Panc1 (cell line): ENCODE measurements around the gene GRIK4. TPM values are rescaled to one million over a fixed set of nuclear protein-coding genes. Genes with fewer than 3 reads are reported as not detected.

Experiments
- ATAC-seq: fragments of 200-7000 bp; cut with Tn5 transposase; 2 replicates; pipeline ENCODE4 v1.9.1; 2020; ENCODE audit warnings: mild to moderate bottlenecking, moderate library complexity
- BruUV-seq: library from RNA; stranded (reverse); fragments of 400-500 nt; replicated peaks from 2 replicates; lab custom pipeline; 2021; lab: Mats Ljungman, UMichigan
- CTCF ChIA-PET: fragments of 300-600 bp; sonication (Branson Sonifier 250); formaldehyde crosslinking; loops from one replicate; lab custom pipeline; 2022; ENCODE audit warnings: antibody characterized with exemption; lab: Charles Lee
- POLR2A ChIA-PET: fragments of 300-600 bp; sonication (Branson Sonifier 250); formaldehyde crosslinking; loops from one replicate; lab custom pipeline; 2022; ENCODE audit warnings: antibody characterized with exemption; lab: Charles Lee
- DNase-seq: peaks from one replicate; pipeline ENCODE4 v3.0.0-alpha.2; 2010; ENCODE audit warnings: low read depth, low spot score
- H3K27ac ChIP-seq: 2 replicates; pipeline ENCODE4 v1.5.1; 2011; ENCODE audit warnings: mild to moderate bottlenecking, low read length, inconsistent platforms
- H3K27me3 ChIP-seq: fragments of 200-500 bp; sonication (Bioruptor generic); 2 replicates; pipeline ENCODE4 v1.6.0; 2014; ENCODE audit warnings: low read length, inconsistent platforms; ENCODE audit not compliant: control insufficient read depth, insufficient read depth
- H3K36me3 ChIP-seq: fragments of 200-500 bp; sonication (Bioruptor generic); 2 replicates; pipeline ENCODE4 v1.5.1; 2014; ENCODE audit warnings: inconsistent platforms, mild to moderate bottlenecking, low read length, moderate library complexity; ENCODE audit not compliant: control insufficient read depth, insufficient read depth
- H3K4me1 ChIP-seq: 2 replicates; pipeline ENCODE4 v1.5.1; 2011; ENCODE audit warnings: inconsistent platforms, mild to moderate bottlenecking, low read length, moderate library complexity; ENCODE audit not compliant: control insufficient read depth, insufficient read depth
- H3K4me3 ChIP-seq, 2 experiments: 2 replicates each; pipeline ENCODE4 v1.5.1; 2011 to 2012; ENCODE audit warnings: low read depth in 2 of 2, low read length in 2 of 2, mild to moderate bottlenecking in 2 of 2, inconsistent platforms in 1 of 2, moderate library complexity in 1 of 2
- H3K9me3 ChIP-seq: fragments of 200-500 bp; sonication (Bioruptor generic); 2 replicates; pipeline ENCODE4 v1.5.1; 2014; ENCODE audit warnings: low read depth, mild to moderate bottlenecking, inconsistent platforms, low read length, moderate library complexity; ENCODE audit not compliant: control insufficient read depth, insufficient read depth
- CTCF ChIP-seq: fragments of 450-650 bp; IDR thresholded peaks from 2 replicates; pipeline ENCODE4 v1.5.1; 2017; ENCODE audit warnings: mild to moderate bottlenecking
- POLR2AphosphoS5 ChIP-seq: IDR thresholded peaks from 2 replicates; pipeline ENCODE4 v1.6.1; 2012; ENCODE audit warnings: mild to moderate bottlenecking, low read depth, low read length, moderate library complexity
- SIN3A ChIP-seq: IDR thresholded peaks from 2 replicates; pipeline ENCODE4 v1.6.1; 2012; ENCODE audit warnings: low read depth, mild to moderate bottlenecking, low read length, moderate library complexity, borderline replicate concordance; ENCODE audit not compliant: insufficient read depth
- in situ Hi-C: cut with HindIII; loops from 2 replicates; pipeline ENCODE4 v1.10.0; 2016; ENCODE audit warnings: low sequenced_read_pairs, low pct_unique_long_range_greater_than_20kb
- intact Hi-C: fragments of 100-400 bp; cut with micrococcal nuclease; formaldehyde crosslinking; loops from one replicate; pipeline ENCODE4 v1.10.0; 2022; ENCODE audit not compliant: unreplicated experiment
- total RNA-seq: library from RNA; stranded (reverse); gene quantifications from one replicate; pipeline ENCODE4 v1.2.1, GENCODE V29; 2021; ENCODE audit not compliant: unreplicated experiment

Gene GRIK4
- total RNA-seq, 1 experiment from 2014 or later = 0.62 TPM

- ATAC-seq = peak; percentile 93
- BruUV-seq = no TSS peak
- intact Hi-C loops (loop anchor here (2.0 to 5.0 kb wide), 4 partner anchors 63 to 417 kb away; partner anchors contain the start of gene GRIK4), in situ Hi-C loops (no loop called here)
- H3K4me3 ChIP-seq = no peak overlapping the region
- DNase-seq = peak; percentile 30
- H3K27me3 ChIP-seq = no peaks in the 10 kb centered on the region
- no peaks in the 10 kb centered on the region for H3K9me3 ChIP-seq
- H3K27ac ChIP-seq = no peak overlapping the region
- no peaks in the 10 kb centered on the region for H3K4me1 ChIP-seq
- no peaks in the 10 kb centered on the region for H3K36me3 ChIP-seq
- ChIA-PET CTCF (interaction anchor here (0.7 kb wide), 1 partner anchor 466 kb away, joined by 3 read pairs; no protein-coding TSS in a partner anchor), POLR2A (no interaction called here)
- TF ChIP-seq POLR2AphosphoS5 (no peak), CTCF (peak; percentile 94)
These were observed 418.2 kb downstream of the GRIK4 start for GRCh38 chr11:120929664-120930154.

- TF ChIP-seq SIN3A (no peak), CTCF (peak; percentile 26; the same call in 1 of the 2 replicates)
- intact Hi-C loops (loop anchor here (5.0 kb wide), 3 partner anchors 181 to 419 kb away; partner anchors contain the start of gene GRIK4), in situ Hi-C loops (no loop called here)
- DNase-seq (no peak), ATAC-seq (no peak)
- ChIA-PET CTCF (interaction anchor here (0.7 kb wide), 1 partner anchor 490 kb away, joined by 5 read pairs; no protein-coding TSS in a partner anchor), POLR2A (interaction anchor here (0.6 to 0.7 kb wide), 2 partner anchors 211 to 391 kb away, joined by 3 read pairs; no protein-coding TSS in a partner anchor)
- no TSS peak for BruUV-seq
- H3K27ac ChIP-seq = no peak overlapping the region
- H3K27me3 ChIP-seq = peaks cover 7% of the 10 kb centered on the region
- H3K4me3 ChIP-seq = no peak overlapping the region
- no peaks in the 10 kb centered on the region for H3K9me3 ChIP-seq
- H3K36me3 ChIP-seq = no peaks in the 10 kb centered on the region
- H3K4me1 ChIP-seq = no peaks in the 10 kb centered on the region
These were observed 419.7 kb downstream of the GRIK4 start for GRCh38 chr11:120931057-120931779.

GRCh38 chr11:120932305-120932915 lies 420.9 kb downstream of the GRIK4 start:
- in situ Hi-C loops (no loop called here), intact Hi-C loops (loop anchor here (5.0 kb wide), 3 partner anchors 180 to 420 kb away; partner anchors contain the start of gene GRIK4)
- Histone ChIP-seq H3K9me3 (no peaks in the 10 kb centered on the region), H3K4me1 (no peaks in the 10 kb centered on the region), H3K4me3 (no peak overlapping the region), H3K27me3 (peaks cover 10% of the 10 kb centered on the region), H3K27ac (no peak overlapping the region), H3K36me3 (no peaks in the 10 kb centered on the region)
- POLR2A ChIA-PET = no interaction called here
- ATAC-seq = no peak
- BruUV-seq = no TSS peak
- CTCF ChIA-PET = interaction anchor here (0.5 to 0.7 kb wide), 4 partner anchors 23 to 597 kb away, joined by 3 to 10 read pairs (median 4); no protein-coding TSS in a partner anchor
- no peak for TF ChIP-seq CTCF
- TF ChIP-seq SIN3A = no peak
- DNase-seq = no peak
